Vagina (tissue), 2 donors: Measurements from ENCODE around the gene FRMPD1.

Source experiments
- CTCF ChIP-seq, 3 experiments: fragments of 450-650 bp in 2 of 3; fragments of 200-600 bp in 1 of 3; sonication (generic) in 1 of 3; IDR thresholded peaks; one replicate each; pipeline ENCODE4 v1.5.1; 2017 to 2019; ENCODE audit warnings: antibody characterized with exemption in 3 of 3, mild to moderate bottlenecking in 2 of 3, moderate library complexity in 2 of 3
- POLR2A ChIP-seq, 2 donors: fragments of 450-650 bp; IDR thresholded peaks; one replicate each; pipeline ENCODE4 v1.6.1; 2017; ENCODE audit warnings: antibody characterized with exemption in 2 of 2, mild to moderate bottlenecking in 2 of 2, moderate library complexity in 2 of 2
- POLR2AphosphoS5 ChIP-seq, 2 donors: sonication (generic); formaldehyde crosslinking; IDR thresholded peaks; one replicate each; pipeline ENCODE4 v1.9.0; 2017; ENCODE audit warnings: antibody characterized with exemption in 2 of 2, mild to moderate bottlenecking in 2 of 2, low read depth in 1 of 2; ENCODE audit not compliant: insufficient read depth in 1 of 2

GRCh38 chr9:37683531-37684371, 33.0 kb downstream of the FRMPD1 start:
- TF ChIP-seq CTCF (IDR thresholded peaks at IDR 0.05), result no peak
- TF ChIP-seq POLR2A (IDR thresholded peaks at IDR 0.05), result no peak
- no peak for TF ChIP-seq POLR2AphosphoS5 (IDR thresholded peaks at IDR 0.05; ENCODE audit: insufficient read depth in 1 of 2, low read depth in 1 of 2)
